HepG2 (cell line): ENCODE data around the gene PSMB1. TPM values are rescaled to one million over a fixed set of nuclear protein-coding genes. Genes with fewer than 3 reads are reported as not detected.

Source experiments
- CREB1 ChIP-seq, 2 experiments: fragments of 450-650 bp in 1 of 2; IDR thresholded peaks; 2 replicates each; pipeline ENCODE4 v1.6.1; 2016 to 2017; ENCODE audit warnings: control low read depth in 1 of 2, mild to moderate bottlenecking in 1 of 2, missing compliant biosample characterization in 1 of 2, missing genetic modification characterization in 1 of 2
- DNMT3B ChIP-seq: conservative IDR thresholded peaks from 2 replicates; pipeline ENCODE4 v1.6.1; 2016; ENCODE audit warnings: missing biosample characterization, control low read depth
- DPF2 ChIP-seq: sonication (generic); formaldehyde crosslinking; IDR thresholded peaks from 2 replicates; pipeline ENCODE4 v1.4.0; 2020; ENCODE audit warnings: mild to moderate bottlenecking, low read depth, missing genetic modification reagents, borderline replicate concordance
- E2F5 ChIP-seq: sonication (generic); formaldehyde crosslinking; conservative IDR thresholded peaks from 2 replicates; pipeline ENCODE4 v1.4.0; 2020; ENCODE audit warnings: missing genetic modification reagents
- FOXO1 ChIP-seq: sonication (generic); formaldehyde crosslinking; IDR thresholded peaks from 2 replicates; pipeline ENCODE4 v1.4.0; 2020; ENCODE audit warnings: missing genetic modification reagents
- HMG20A ChIP-seq: IDR thresholded peaks from 2 replicates; pipeline ENCODE4 v1.6.1; 2016; ENCODE audit warnings: borderline replicate concordance
- MEIS1 ChIP-seq: sonication (generic); formaldehyde crosslinking; IDR thresholded peaks from 2 replicates; pipeline ENCODE4 v1.9.0; 2021; ENCODE audit warnings: mild to moderate bottlenecking, missing genetic modification reagents, moderate library complexity, borderline replicate concordance
- NFRKB ChIP-seq: fragments of 450-650 bp; IDR thresholded peaks from 2 replicates; pipeline ENCODE4 v1.6.1; 2017
- NPAS2 ChIP-seq: sonication (generic); formaldehyde crosslinking; IDR thresholded peaks from 2 replicates; pipeline ENCODE4 v1.8.0; 2022; ENCODE audit warnings: mild to moderate bottlenecking, missing genetic modification reagents, borderline replicate concordance
- NR2C2 ChIP-seq: sonication (generic); formaldehyde crosslinking; IDR thresholded peaks from 2 replicates; pipeline ENCODE4 v1.4.0; 2020; ENCODE audit warnings: missing genetic modification reagents, mild to moderate bottlenecking, moderate library complexity, borderline replicate concordance
- PAX8 ChIP-seq: sonication (generic); formaldehyde crosslinking; IDR thresholded peaks from 2 replicates; pipeline ENCODE4 v1.8.0; 2022; ENCODE audit warnings: mild to moderate bottlenecking, missing genetic modification reagents, borderline replicate concordance
- RORA ChIP-seq: sonication (generic); formaldehyde crosslinking; IDR thresholded peaks from 2 replicates; pipeline ENCODE4 v1.5.0; 2020; ENCODE audit warnings: mild to moderate bottlenecking, missing genetic modification reagents, moderate library complexity
- SALL1 ChIP-seq: sonication (generic); formaldehyde crosslinking; IDR thresholded peaks from 2 replicates; pipeline ENCODE4 v1.8.0; 2022; ENCODE audit warnings: mild to moderate bottlenecking, missing genetic modification reagents
- THAP11 ChIP-seq: IDR thresholded peaks from 2 replicates; pipeline ENCODE4 v1.6.1; 2016; ENCODE audit warnings: missing biosample characterization, missing genetic modification reagents
- ZNF180 ChIP-seq: sonication (generic); formaldehyde crosslinking; IDR thresholded peaks from 2 replicates; pipeline ENCODE4 v1.4.0; 2020; ENCODE audit warnings: low read depth, missing genetic modification reagents, borderline replicate concordance
- ZNF780A ChIP-seq: sonication (generic); formaldehyde crosslinking; IDR thresholded peaks from 2 replicates; pipeline ENCODE4 v1.8.0; 2022; ENCODE audit warnings: mild to moderate bottlenecking, missing genetic modification reagents, moderate library complexity
- polyA plus RNA-seq, 8 experiments: library from polyadenylated mRNA; depleted of rRNA in 3 of 8; stranded (reverse) in 7 of 8; unstranded in 1 of 8; fragments of >200 nt; fragmentation: Illumina TruSeq in 4 of 8; extraction: Trizol in 4 of 8; gene quantifications; 2 replicates each; pipeline versions ENCODE4 v1.2.1 to v1.2.3, GENCODE V29; 2011 to 2016; ENCODE audit warnings: low read depth in 4 of 8, missing spikeins in 1 of 8, mixed read lengths in 1 of 8; ENCODE audit not compliant: insufficient read depth in 1 of 8
- total RNA-seq, 5 experiments: library from RNA; depleted of rRNA; stranded (reverse); fragments of >200 nt; fragmentation: Illumina TruSeq; extraction: Trizol; gene quantifications; 2 replicates each; pipeline ENCODE4 v1.2.3, GENCODE V29; 2016; ENCODE audit warnings: low read depth in 1 of 5
- TF ChIP-seq, protein P1 (sequence below): sonication (generic); formaldehyde crosslinking; IDR thresholded peaks from 2 replicates; pipeline ENCODE4 v1.9.0; 2021; ENCODE audit warnings: mild to moderate bottlenecking, missing genetic modification reagents
- TF ChIP-seq, protein P2 (sequence below): IDR thresholded peaks from 2 replicates; pipeline ENCODE4 v1.6.1; 2018; ENCODE audit warnings: missing genetic modification reagents
- TF ChIP-seq, protein P3 (sequence below): sonication (generic); formaldehyde crosslinking; IDR thresholded peaks from 2 replicates; pipeline ENCODE4 v1.4.0; 2020; ENCODE audit warnings: mild to moderate bottlenecking, missing genetic modification reagents

PSMB1 gene
- total and polyA plus RNA-seq, 2 of the 13 experiments (the other 11 are each of a cell fraction or from before 2014, with no cell fraction given): 528 to 592 TPM

DNA sequence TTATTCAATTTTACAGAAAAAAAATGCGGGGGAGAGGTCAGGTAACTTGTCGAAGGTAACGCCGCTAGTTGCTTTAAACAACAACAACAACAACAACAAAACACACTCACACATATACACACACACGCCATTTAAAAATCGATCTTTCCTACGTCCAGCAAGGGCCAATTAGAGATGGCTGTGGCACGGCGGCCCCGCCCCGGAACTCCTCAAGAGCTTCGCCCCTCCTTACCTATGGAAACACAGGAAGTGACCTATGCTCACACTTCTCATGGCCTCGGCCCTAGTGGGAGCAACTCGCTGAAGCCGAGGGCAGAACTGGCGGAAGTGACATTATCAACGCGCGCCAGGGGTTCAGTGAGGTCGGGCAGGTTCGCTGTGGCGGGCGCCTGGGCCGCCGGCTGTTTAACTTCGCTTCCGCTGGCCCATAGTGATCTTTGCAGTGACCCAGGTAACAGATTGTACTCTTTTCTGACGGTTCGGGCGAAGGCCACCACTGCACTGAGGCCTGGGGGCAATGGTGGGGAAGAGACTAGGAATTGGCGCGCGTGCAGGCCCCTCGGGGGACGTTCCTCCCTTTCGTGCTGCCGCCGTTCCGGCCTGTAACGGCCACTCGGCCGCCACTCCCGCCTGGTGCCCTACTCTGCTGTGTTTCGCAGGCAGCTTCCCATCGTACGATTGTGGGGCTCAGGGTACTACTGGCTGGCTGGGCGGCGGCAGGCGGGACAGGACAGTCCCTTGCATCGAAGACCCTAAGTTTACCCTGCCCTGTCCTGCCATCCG, 1.1 kb upstream of the PSMB1 start, which contains the start of gene TBP (continued):
- TF ChIP-seq NR2C2 (CRISPR knock-in tag) (peak; percentile 98), DPF2 (CRISPR knock-in tag) (no peak), ZNF180 (CRISPR knock-in tag) (no peak), DNMT3B (CRISPR knock-in tag) (no peak), CREB1 (IDR thresholded peaks at IDR 0.05) (peak; percentile 98), CREB1 (CRISPR knock-in tag; IDR thresholded peaks at IDR 0.05) (peak; percentile 100), RORA (CRISPR knock-in tag) (0 out of 2 replicates have a peak, but pooled peaks have one; percentile 20), HMG20A (CRISPR knock-in tag) (no peak; the same call in 1 of the 2 replicates), MEIS1 (peak; percentile 82; the same call in 1 of the 2 replicates), NPAS2 (CRISPR knock-in tag) (no peak), SALL1 (CRISPR knock-in tag) (peak; percentile 85), THAP11 (CRISPR knock-in tag) (peak; percentile 97), NFRKB (no peak), PAX8 (CRISPR knock-in tag) (peak; percentile 35; the same call in 1 of the 2 replicates), ZNF780A (CRISPR knock-in tag) (peak; percentile 62; the same call in 1 of the 2 replicates), E2F5 (no peak; the same call in 1 of the 2 replicates), FOXO1 (CRISPR knock-in tag) (peak; percentile 80)
- TF ChIP-seq, protein P1, sequence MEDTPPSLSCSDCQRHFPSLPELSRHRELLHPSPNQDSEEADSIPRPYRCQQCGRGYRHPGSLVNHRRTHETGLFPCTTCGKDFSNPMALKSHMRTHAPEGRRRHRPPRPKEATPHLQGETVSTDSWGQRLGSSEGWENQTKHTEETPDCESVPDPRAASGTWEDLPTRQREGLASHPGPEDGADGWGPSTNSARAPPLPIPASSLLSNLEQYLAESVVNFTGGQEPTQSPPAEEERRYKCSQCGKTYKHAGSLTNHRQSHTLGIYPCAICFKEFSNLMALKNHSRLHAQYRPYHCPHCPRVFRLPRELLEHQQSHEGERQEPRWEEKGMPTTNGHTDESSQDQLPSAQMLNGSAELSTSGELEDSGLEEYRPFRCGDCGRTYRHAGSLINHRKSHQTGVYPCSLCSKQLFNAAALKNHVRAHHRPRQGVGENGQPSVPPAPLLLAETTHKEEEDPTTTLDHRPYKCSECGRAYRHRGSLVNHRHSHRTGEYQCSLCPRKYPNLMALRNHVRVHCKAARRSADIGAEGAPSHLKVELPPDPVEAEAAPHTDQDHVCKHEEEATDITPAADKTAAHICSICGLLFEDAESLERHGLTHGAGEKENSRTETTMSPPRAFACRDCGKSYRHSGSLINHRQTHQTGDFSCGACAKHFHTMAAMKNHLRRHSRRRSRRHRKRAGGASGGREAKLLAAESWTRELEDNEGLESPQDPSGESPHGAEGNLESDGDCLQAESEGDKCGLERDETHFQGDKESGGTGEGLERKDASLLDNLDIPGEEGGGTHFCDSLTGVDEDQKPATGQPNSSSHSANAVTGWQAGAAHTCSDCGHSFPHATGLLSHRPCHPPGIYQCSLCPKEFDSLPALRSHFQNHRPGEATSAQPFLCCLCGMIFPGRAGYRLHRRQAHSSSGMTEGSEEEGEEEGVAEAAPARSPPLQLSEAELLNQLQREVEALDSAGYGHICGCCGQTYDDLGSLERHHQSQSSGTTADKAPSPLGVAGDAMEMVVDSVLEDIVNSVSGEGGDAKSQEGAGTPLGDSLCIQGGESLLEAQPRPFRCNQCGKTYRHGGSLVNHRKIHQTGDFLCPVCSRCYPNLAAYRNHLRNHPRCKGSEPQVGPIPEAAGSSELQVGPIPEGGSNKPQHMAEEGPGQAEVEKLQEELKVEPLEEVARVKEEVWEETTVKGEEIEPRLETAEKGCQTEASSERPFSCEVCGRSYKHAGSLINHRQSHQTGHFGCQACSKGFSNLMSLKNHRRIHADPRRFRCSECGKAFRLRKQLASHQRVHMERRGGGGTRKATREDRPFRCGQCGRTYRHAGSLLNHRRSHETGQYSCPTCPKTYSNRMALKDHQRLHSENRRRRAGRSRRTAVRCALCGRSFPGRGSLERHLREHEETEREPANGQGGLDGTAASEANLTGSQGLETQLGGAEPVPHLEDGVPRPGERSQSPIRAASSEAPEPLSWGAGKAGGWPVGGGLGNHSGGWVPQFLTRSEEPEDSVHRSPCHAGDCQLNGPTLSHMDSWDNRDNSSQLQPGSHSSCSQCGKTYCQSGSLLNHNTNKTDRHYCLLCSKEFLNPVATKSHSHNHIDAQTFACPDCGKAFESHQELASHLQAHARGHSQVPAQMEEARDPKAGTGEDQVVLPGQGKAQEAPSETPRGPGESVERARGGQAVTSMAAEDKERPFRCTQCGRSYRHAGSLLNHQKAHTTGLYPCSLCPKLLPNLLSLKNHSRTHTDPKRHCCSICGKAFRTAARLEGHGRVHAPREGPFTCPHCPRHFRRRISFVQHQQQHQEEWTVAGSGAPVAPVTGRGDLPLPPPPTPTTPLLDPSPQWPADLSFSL (CRISPR knock-in tag): peak; percentile 87
- TF ChIP-seq, protein P2, sequence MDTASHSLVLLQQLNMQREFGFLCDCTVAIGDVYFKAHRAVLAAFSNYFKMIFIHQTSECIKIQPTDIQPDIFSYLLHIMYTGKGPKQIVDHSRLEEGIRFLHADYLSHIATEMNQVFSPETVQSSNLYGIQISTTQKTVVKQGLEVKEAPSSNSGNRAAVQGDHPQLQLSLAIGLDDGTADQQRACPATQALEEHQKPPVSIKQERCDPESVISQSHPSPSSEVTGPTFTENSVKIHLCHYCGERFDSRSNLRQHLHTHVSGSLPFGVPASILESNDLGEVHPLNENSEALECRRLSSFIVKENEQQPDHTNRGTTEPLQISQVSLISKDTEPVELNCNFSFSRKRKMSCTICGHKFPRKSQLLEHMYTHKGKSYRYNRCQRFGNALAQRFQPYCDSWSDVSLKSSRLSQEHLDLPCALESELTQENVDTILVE (CRISPR knock-in tag): peak; percentile 89
- TF ChIP-seq, protein P3, sequence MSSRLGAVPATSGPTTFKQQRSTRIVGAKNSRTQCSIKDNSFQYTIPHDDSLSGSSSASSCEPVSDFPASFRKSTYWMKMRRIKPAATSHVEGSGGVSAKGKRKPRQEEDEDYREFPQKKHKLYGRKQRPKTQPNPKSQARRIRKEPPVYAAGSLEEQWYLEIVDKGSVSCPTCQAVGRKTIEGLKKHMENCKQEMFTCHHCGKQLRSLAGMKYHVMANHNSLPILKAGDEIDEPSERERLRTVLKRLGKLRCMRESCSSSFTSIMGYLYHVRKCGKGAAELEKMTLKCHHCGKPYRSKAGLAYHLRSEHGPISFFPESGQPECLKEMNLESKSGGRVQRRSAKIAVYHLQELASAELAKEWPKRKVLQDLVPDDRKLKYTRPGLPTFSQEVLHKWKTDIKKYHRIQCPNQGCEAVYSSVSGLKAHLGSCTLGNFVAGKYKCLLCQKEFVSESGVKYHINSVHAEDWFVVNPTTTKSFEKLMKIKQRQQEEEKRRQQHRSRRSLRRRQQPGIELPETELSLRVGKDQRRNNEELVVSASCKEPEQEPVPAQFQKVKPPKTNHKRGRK (CRISPR knock-in tag): no peak
